Heart right ventricle (tissue), 16 donors: ENCODE results near the gene PPRC1. TPM values are rescaled to one million over a fixed set of nuclear protein-coding genes. Genes with fewer than 3 reads are reported as not detected.

Experiments used
- ATAC-seq, 8 donors: fragments of 200-7000 bp; cut with Tn5 transposase; one replicate each; pipeline ENCODE4 v1.9.1; 2020; ENCODE audit warnings: mild to moderate bottlenecking in 8 of 8, moderate library complexity in 8 of 8, moderate number of reproducible peaks in 1 of 8
- DNase-seq, 2 donors: peaks; one replicate each; pipeline ENCODE4 v3.0.0-alpha.2; 2020
- H3K27ac ChIP-seq, 10 donors: fragments of 200-600 bp; sonication (generic) in 2 of 10; one replicate each; pipeline versions ENCODE4 v1.5.0 to v1.8.0; 2020 to 2022; ENCODE audit warnings: mild to moderate bottlenecking in 3 of 10
- H3K27me3 ChIP-seq, 7 donors: fragments of 200-600 bp; one replicate each; pipeline ENCODE4 v1.8.0; 2021 to 2022; ENCODE audit warnings: mild to moderate bottlenecking in 2 of 7
- H3K36me3 ChIP-seq, 9 donors: fragments of 200-600 bp; sonication (generic) in 1 of 9; one replicate each; pipeline versions ENCODE4 v1.5.0 to v1.8.0; 2020 to 2022; ENCODE audit warnings: mild to moderate bottlenecking in 2 of 9
- H3K4me1 ChIP-seq, 9 donors: fragments of 200-600 bp; sonication (generic) in 1 of 9; one replicate each; pipeline versions ENCODE4 v1.5.0 to v1.8.0; 2020 to 2022; ENCODE audit warnings: mild to moderate bottlenecking in 4 of 9
- H3K4me3 ChIP-seq, 10 donors: fragments of 200-600 bp; sonication (generic) in 2 of 10; one replicate each; pipeline versions ENCODE4 v1.5.0 to v1.8.0; 2020 to 2022; ENCODE audit warnings: mild to moderate bottlenecking in 7 of 10, moderate library complexity in 2 of 10
- H3K9me3 ChIP-seq, 11 donors: fragments of 200-600 bp in 10 of 11; sonication (generic) in 2 of 11; one replicate each; pipeline versions ENCODE4 v1.5.0 to v1.8.0; 2013 to 2022; ENCODE audit warnings: mild to moderate bottlenecking in 2 of 11, control low read depth in 1 of 11, moderate library complexity in 1 of 11
- CTCF ChIP-seq, 9 donors: fragments of 200-600 bp; sonication (generic) in 2 of 9; IDR thresholded peaks; one replicate each; pipeline versions ENCODE4 v1.5.0 to v1.8.0; 2021 to 2022; ENCODE audit warnings: antibody characterized with exemption in 9 of 9, mild to moderate bottlenecking in 5 of 9, moderate library complexity in 1 of 9
- WGBS, 2 donors: extraction: QIAGEN DNeasy Blood & Tissue Kit; methylation state at CpG; one replicate each; pipeline ENCODE4 v1.1.7; 2013; ENCODE audit warnings: inconsistent platforms in 1 of 2; 5-methylcytosine and 5-hydroxymethylcytosine counted together
- intact Hi-C, 10 donors: fragments of 100-400 bp; cut with DNase I; formaldehyde crosslinking; loops; one replicate each; pipeline versions ENCODE4 v1.11.1 to v1.14.2; 2022
- polyA plus RNA-seq, 2 donors: library from polyadenylated mRNA; stranded (reverse); fragments of 200-250 nt; gene quantifications; one replicate each; pipeline ENCODE4 v1.2.3, GENCODE V29; 2013
- total RNA-seq, 10 donors: library from RNA; stranded (reverse); fragmentation: NEBNext Ultra II Directional in 3 of 10; extraction: Animal tissue kit (Norgen Biotek cat#: 25700) in 3 of 10; gene quantifications; one replicate each; pipeline versions ENCODE4 v1.2.1 to v1.2.4, GENCODE V29; 2021 to 2023
- donor health status: Arrhythmogenic right ventricular cardiomyopathy.
- donor health status: ischemic (EF 13 %, LVEDD 7.1; RV severe dilation, severe dysfunction).
- donor health status: healthy with polysubstance abuse.
- donor health status: DM: no; HTN: yes; CAD: no.
- donor health status: DM: no; HTN: no; CAD: no.
- donor health status: ischemic (EF 25% LVEDD 6.9; RV normal size, moderate dysfunction).
- donor health status: ischemic (EF 25% LVEDD 5.7; RV mildly dilated, moderate dysfunction).
- donor health status: healthy.
- donor health status: DM: yes; HTN: yes; CAD: no.
- donor health status: Ischemic cardiomyopathy.
- donor health status: ischemic (EF 35%, LVEDD 5.7; RV mildly dilated, moderate dysfunction).
- donor health status: nonischemic (EF 11% LVEDD 7.7; RV severe dilation, severe dysfunction).
- donor health status: DM: yes; HTN: yes; CAD: no.
- donor health status: PGD.
- donor health status: ischemic (EF 29% LVEDD 5.4; RV normal size, mild dysfunction).
- donor health status: nonischemic (EF 23%, LVEDD 6.1; RV moderate dilation, normal function).

Gene PPRC1
- total and polyA plus RNA-seq, 12 donors = 10.6 to 22.7 (median 13.6) TPM

GRCh38 chr10:102112210-102112817 lies 20.5 kb upstream of the PPRC1 start:
- peaks cover 12 to 57% (median 48%) of the 10 kb centered on the region in 9 donors for H3K4me1 ChIP-seq
- intact Hi-C loops = loop anchor here in 2 of 10 donors (5.0 kb wide), 2 partner anchors 40 to 45 kb away; partner anchors contain the start of gene HPS6 (in 1 of the 2)
- DNase-seq (no peak), ATAC-seq (no peak)
- no peak overlapping the region for H3K4me3 ChIP-seq
- H3K36me3 ChIP-seq = peaks cover 6 to 46% (median 38%) of the 10 kb centered on the region in 9 donors
- peak overlapping the region in 1 of 10 donors; percentile 0 for H3K27ac ChIP-seq
- peak in 1 of 9 donors; percentile 23 for TF ChIP-seq CTCF (IDR thresholded peaks at IDR 0.05)
- H3K9me3 ChIP-seq = no peaks in the 10 kb centered on the region
- no peaks in the 10 kb centered on the region for H3K27me3 ChIP-seq
- WGBS, 2 donors = 46 to 60% methylated on average over 3 of the region's 3 CpGs

GRCh38 chr10:102113261-102113955 lies 19.4 kb upstream of the PPRC1 start:
- no peak for ATAC-seq
- H3K27ac ChIP-seq = peak overlapping the region in 6 of 10 donors; percentile 74 to 100 (median 96)
- peak overlapping the region in 9 of 10 donors; percentile 67 to 99 (median 78) for H3K4me3 ChIP-seq
- WGBS, 2 donors = 36 to 50% methylated on average over 7 of the region's 7 CpGs
- intact Hi-C loops = loop anchor here in 2 of 10 donors (5.0 kb wide), 2 partner anchors 41 to 46 kb away; partner anchors contain the start of gene HPS6 (in 1 of the 2)
- no peak for DNase-seq
- no peak for TF ChIP-seq CTCF (IDR thresholded peaks at IDR 0.05)
- peaks cover 19 to 68% (median 59%) of the 10 kb centered on the region in 9 donors for H3K4me1 ChIP-seq
- H3K27me3 ChIP-seq = no peaks in the 10 kb centered on the region
- peaks cover 6 to 35% (median 27%) of the 10 kb centered on the region in 9 donors for H3K36me3 ChIP-seq
- no peaks in the 10 kb centered on the region for H3K9me3 ChIP-seq

- DNase-seq (peak in 1 of 2 donors; percentile 35), ATAC-seq (peak in 3 of 8 donors; percentile 1 to 24 (median 5))
- no peaks in the 10 kb centered on the region for H3K9me3 ChIP-seq
- peak overlapping the region; percentile 54 to 99 (median 78) for H3K4me3 ChIP-seq
- peaks cover 0 to 27% (median 19%) of the 10 kb centered on the region in 9 donors for H3K36me3 ChIP-seq
- intact Hi-C loops = loop anchor here in 2 of 10 donors (5.0 kb wide), 2 partner anchors 42 to 47 kb away; partner anchors contain the start of gene HPS6 (in 1 of the 2)
- WGBS, 2 donors = 1 to 4% methylated on average over 40 to 42 of the region's 45 CpGs
- H3K27ac ChIP-seq = peak overlapping the region in 9 of 10 donors; percentile 74 to 100 (median 96)
- H3K4me1 ChIP-seq = peaks cover 23 to 76% (median 67%) of the 10 kb centered on the region in 9 donors
- TF ChIP-seq CTCF (IDR thresholded peaks at IDR 0.05) = no peak
- H3K27me3 ChIP-seq = no peaks in the 10 kb centered on the region
Observed at GRCh38 chr10:102113956-102114857, 18.6 kb upstream of the PPRC1 start.
